Neural cell (in vitro differentiated cells): ENCODE data around the gene GSTO2. TPM values are rescaled to one million over a fixed set of nuclear protein-coding genes. Genes with fewer than 3 reads are reported as not detected.

Experiments used
- H2AFZ ChIP-seq: fragments of 200-600, 300-800 bp; sonication (generic), shearing (Covaris generic); 2 replicates; pipeline ENCODE4 v1.6.0; 2014; ENCODE audit warnings: low read depth, mild to moderate bottlenecking, antibody characterized with exemption, low read length, moderate library complexity
- H3F3A ChIP-seq: fragments of 200-600 bp; shearing (Covaris generic); 2 replicates; pipeline ENCODE4 v1.6.1; 2016; ENCODE audit warnings: mild to moderate bottlenecking, moderate library complexity, mixed read lengths, antibody characterized with exemption, low read length; ENCODE audit not compliant: insufficient read depth, poor library complexity, severe bottlenecking
- H3K27ac ChIP-seq: fragments of 200-600, 300-800 bp; sonication (generic), shearing (Covaris generic); 2 replicates; pipeline ENCODE4 v1.5.1; 2014; ENCODE audit warnings: mild to moderate bottlenecking, low read length, moderate library complexity
- H3K27me3 ChIP-seq: fragments of 300-800, 200-600 bp; sonication (generic), shearing (Covaris generic); 2 replicates; pipeline ENCODE4 v1.6.0; 2014; ENCODE audit warnings: mild to moderate bottlenecking, low read depth, low read length, moderate library complexity; ENCODE audit not compliant: insufficient read depth
- H3K36me3 ChIP-seq: fragments of 300-800, 200-600 bp; sonication (generic), shearing (Covaris generic); 2 replicates; pipeline ENCODE4 v1.5.1; 2014; ENCODE audit warnings: mild to moderate bottlenecking, antibody characterized with exemption, low read length, moderate library complexity; ENCODE audit not compliant: insufficient read depth
- H3K4me2 ChIP-seq: fragments of 300-800, 200-600 bp; sonication (generic), shearing (Covaris generic); 2 replicates; pipeline ENCODE4 v1.6.0; 2014; ENCODE audit warnings: mild to moderate bottlenecking, low read length
- H3K4me3 ChIP-seq: fragments of 300-800, 200-600 bp; sonication (generic), shearing (Covaris generic); 2 replicates; pipeline ENCODE4 v1.5.1; 2014; ENCODE audit warnings: mild to moderate bottlenecking, low read length, moderate library complexity
- H3K79me2 ChIP-seq: fragments of 200-600 bp; shearing (Covaris generic); replicated peaks from 2 replicates; pipeline ENCODE4 v1.6.0; 2014; ENCODE audit warnings: mild to moderate bottlenecking, low read length, moderate library complexity; ENCODE audit not compliant: insufficient read depth
- H3K9ac ChIP-seq: fragments of 300-800, 200-600 bp; sonication (generic), shearing (Covaris generic); 2 replicates; pipeline ENCODE4 v1.6.1; 2016; ENCODE audit warnings: mild to moderate bottlenecking, low read length, mixed read lengths
- H3K9me2 ChIP-seq: fragments of 200-600 bp; shearing (Covaris generic); 2 replicates; pipeline ENCODE4 v1.6.1; 2016; ENCODE audit warnings: mild to moderate bottlenecking, low read length, mixed read lengths; ENCODE audit not compliant: insufficient read depth
- H3K9me3 ChIP-seq: fragments of 200-600, 300-800 bp; sonication (generic), shearing (Covaris generic); 2 replicates; pipeline ENCODE4 v1.6.1; 2016; ENCODE audit warnings: mild to moderate bottlenecking, mixed run types, low read length, moderate library complexity, mixed read lengths
- H4K20me1 ChIP-seq: fragments of 200-600 bp; shearing (Covaris generic); 2 replicates; pipeline ENCODE4 v1.6.1; 2016; ENCODE audit warnings: mild to moderate bottlenecking, mixed run types; ENCODE audit not compliant: insufficient read depth
- CTCF ChIP-seq: fragments of 450-650 bp; IDR thresholded peaks from 2 replicates; pipeline ENCODE4 v1.5.1; 2014; ENCODE audit warnings: antibody characterized with exemption, mild to moderate bottlenecking, moderate library complexity; ENCODE audit not compliant: poor library complexity, severe bottlenecking
- EP300 ChIP-seq: fragments of 450-650 bp; conservative IDR thresholded peaks from 2 replicates; pipeline ENCODE4 v1.6.1; 2014; ENCODE audit warnings: antibody characterized with exemption, mild to moderate bottlenecking, moderate library complexity; ENCODE audit not compliant: poor library complexity, severe bottlenecking
- EZH2 ChIP-seq: fragments of 200-600, 300-800 bp; shearing (Covaris generic), sonication (generic); IDR thresholded peaks from 2 replicates; pipeline ENCODE4 v1.6.1; 2014; ENCODE audit warnings: antibody characterized with exemption, low read length, borderline replicate concordance, mild to moderate bottlenecking; ENCODE audit not compliant: insufficient read depth, poor library complexity, severe bottlenecking
- MXI1 ChIP-seq: fragments of 450-650 bp; conservative IDR thresholded peaks from 2 replicates; pipeline ENCODE4 v1.6.1; 2014; ENCODE audit warnings: antibody characterized with exemption, mild to moderate bottlenecking; ENCODE audit not compliant: poor library complexity, severe bottlenecking
- POLR2AphosphoS5 ChIP-seq: IDR thresholded peaks from 2 replicates; pipeline ENCODE4 v1.6.1; 2012
- RAD21 ChIP-seq: fragments of 450-650 bp; conservative IDR thresholded peaks from 2 replicates; pipeline ENCODE4 v1.6.1; 2014; ENCODE audit warnings: antibody characterized with exemption, mild to moderate bottlenecking, moderate library complexity
- REST ChIP-seq: IDR thresholded peaks from 2 replicates; pipeline ENCODE4 v1.6.1; 2012; ENCODE audit warnings: borderline replicate concordance
- SMC3 ChIP-seq: fragments of 450-650 bp; conservative IDR thresholded peaks from 2 replicates; pipeline ENCODE4 v1.6.1; 2014; ENCODE audit warnings: antibody characterized with exemption, mild to moderate bottlenecking, moderate library complexity; ENCODE audit not compliant: poor library complexity
- TAF1 ChIP-seq: IDR thresholded peaks from 2 replicates; pipeline ENCODE4 v1.6.1; 2012; ENCODE audit warnings: low read depth
- polyA plus RNA-seq: library from polyadenylated mRNA; depleted of rRNA; stranded (reverse); fragments of >200 nt; gene quantifications from 2 replicates; pipeline ENCODE4 v1.2.3, GENCODE V29; 2014

Gene GSTO2
- polyA plus RNA-seq, 1 donor from 2014 or later = 0.53 TPM

GRCh38 chr10:104328896-104329710, 60.1 kb downstream of the GSTO2 start:
- Histone ChIP-seq H2AFZ (peak overlapping the region; percentile 71), H3K4me2 (peak overlapping the region; percentile 66), H3F3A (no peaks in the 10 kb centered on the region), H3K79me2 (peaks cover 19% of the 10 kb centered on the region), H3K9me3 (no peaks in the 10 kb centered on the region), H3K4me3 (peak overlapping the region; percentile 64), H3K9ac (peak overlapping the region; percentile 73), H3K9me2 (no peaks in the 10 kb centered on the region), H3K36me3 (no peaks in the 10 kb centered on the region), H3K27me3 (peaks cover 8% of the 10 kb centered on the region), H4K20me1 (no peaks in the 10 kb centered on the region), H3K27ac (peak overlapping the region; percentile 77)
- TF ChIP-seq TAF1 (peak; percentile 66), EZH2 (no peak), EP300 (peak; percentile 34), POLR2AphosphoS5 (peak; percentile 60), CTCF (no peak), REST (no peak)

GRCh38 chr10:104329735-104330134, 60.8 kb downstream of the GSTO2 start:
- H3K79me2 ChIP-seq = peaks cover 19% of the 10 kb centered on the region
- H4K20me1 ChIP-seq = no peaks in the 10 kb centered on the region
- peak overlapping the region; percentile 77 for H3K27ac ChIP-seq

More at GRCh38 chr10:104329735-104330134, 60.8 kb downstream of the GSTO2 start:
- H3K9ac ChIP-seq = peak overlapping the region; percentile 73
- no peaks in the 10 kb centered on the region for H3F3A ChIP-seq
- no peak overlapping the region for H2AFZ ChIP-seq
- H3K9me3 ChIP-seq = no peaks in the 10 kb centered on the region
- no peak overlapping the region for H3K4me2 ChIP-seq
- no peaks in the 10 kb centered on the region for H3K36me3 ChIP-seq
- no peaks in the 10 kb centered on the region for H3K9me2 ChIP-seq
- H3K27me3 ChIP-seq = peaks cover 9% of the 10 kb centered on the region
- H3K4me3 ChIP-seq = no peak overlapping the region
- TF ChIP-seq SMC3 = no peak
- TF ChIP-seq CTCF = no peak
- TF ChIP-seq EP300 = no peak
- TF ChIP-seq MXI1 = no peak
- TF ChIP-seq EZH2 = no peak
- no peak for TF ChIP-seq TAF1
- no peak for TF ChIP-seq POLR2AphosphoS5
- TF ChIP-seq RAD21 = no peak
- TF ChIP-seq REST = no peak
